Uterus (tissue), 2 donors: ENCODE measurements around the gene HDAC4.

ENCODE experiments used
- POLR2A ChIP-seq, 2 donors: fragments of 450-650 bp; IDR thresholded peaks; one replicate each; pipeline ENCODE4 v1.6.1; 2016; ENCODE audit warnings: antibody characterized with exemption in 2 of 2, mild to moderate bottlenecking in 1 of 2, moderate library complexity in 1 of 2
- TF ChIP-seq, protein P1 (sequence below), 4 experiments: fragments of 200-600 bp in 2 of 4; fragments of 450-650 bp in 2 of 4; sonication (generic) in 2 of 4; IDR thresholded peaks; one replicate each; pipeline ENCODE4 v1.5.1; 2016 to 2019; ENCODE audit warnings: antibody characterized with exemption in 4 of 4, mild to moderate bottlenecking in 2 of 4, moderate library complexity in 1 of 4

DNA sequence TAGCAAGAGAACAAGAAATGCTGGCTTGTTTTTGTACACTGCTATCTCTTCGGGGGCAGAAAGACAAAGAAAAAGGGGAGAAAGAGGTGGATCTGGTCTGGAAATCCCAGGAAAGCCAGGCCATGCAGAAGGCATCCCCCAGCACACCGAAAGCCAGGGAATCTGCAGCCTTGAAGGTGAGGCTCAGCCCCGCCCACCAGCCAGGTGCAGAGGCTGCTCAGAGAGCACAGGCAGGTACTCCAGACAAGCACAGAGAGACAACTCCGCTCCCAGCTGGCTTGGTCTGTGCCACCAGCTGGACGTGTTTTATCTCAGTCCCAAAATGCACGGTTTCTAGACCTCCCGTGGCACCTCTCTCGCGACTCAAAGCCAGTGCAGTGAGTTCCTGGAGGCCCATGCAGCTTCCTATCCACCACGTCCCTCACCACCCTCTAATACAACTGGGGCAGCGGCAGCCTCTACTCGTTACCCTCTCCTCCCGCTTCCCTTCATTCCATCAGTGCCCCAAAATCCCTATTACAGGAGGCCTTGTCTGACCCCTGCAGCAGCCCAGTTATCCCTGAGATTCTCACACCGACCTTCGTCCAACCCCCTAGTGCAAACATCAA lies 62.8 kb downstream of the HDAC4 start:
- TF ChIP-seq, protein P1, sequence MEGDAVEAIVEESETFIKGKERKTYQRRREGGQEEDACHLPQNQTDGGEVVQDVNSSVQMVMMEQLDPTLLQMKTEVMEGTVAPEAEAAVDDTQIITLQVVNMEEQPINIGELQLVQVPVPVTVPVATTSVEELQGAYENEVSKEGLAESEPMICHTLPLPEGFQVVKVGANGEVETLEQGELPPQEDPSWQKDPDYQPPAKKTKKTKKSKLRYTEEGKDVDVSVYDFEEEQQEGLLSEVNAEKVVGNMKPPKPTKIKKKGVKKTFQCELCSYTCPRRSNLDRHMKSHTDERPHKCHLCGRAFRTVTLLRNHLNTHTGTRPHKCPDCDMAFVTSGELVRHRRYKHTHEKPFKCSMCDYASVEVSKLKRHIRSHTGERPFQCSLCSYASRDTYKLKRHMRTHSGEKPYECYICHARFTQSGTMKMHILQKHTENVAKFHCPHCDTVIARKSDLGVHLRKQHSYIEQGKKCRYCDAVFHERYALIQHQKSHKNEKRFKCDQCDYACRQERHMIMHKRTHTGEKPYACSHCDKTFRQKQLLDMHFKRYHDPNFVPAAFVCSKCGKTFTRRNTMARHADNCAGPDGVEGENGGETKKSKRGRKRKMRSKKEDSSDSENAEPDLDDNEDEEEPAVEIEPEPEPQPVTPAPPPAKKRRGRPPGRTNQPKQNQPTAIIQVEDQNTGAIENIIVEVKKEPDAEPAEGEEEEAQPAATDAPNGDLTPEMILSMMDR (IDR thresholded peaks at IDR 0.05): no peak
- TF ChIP-seq POLR2A (IDR thresholded peaks at IDR 0.05): no peak
